Measurements from ENCODE around the gene CCR2. TPM values are rescaled to one million over a fixed set of nuclear protein-coding genes. Genes with fewer than 3 reads are reported as not detected.
"Not testable (repeated sequence)": the region's sequence is repeated elsewhere in the genome, so short reads cannot be mapped to it uniquely, and the experiment has no call there.

CCR2 gene
- 0.48 TPM for total RNA-seq

DNA sequence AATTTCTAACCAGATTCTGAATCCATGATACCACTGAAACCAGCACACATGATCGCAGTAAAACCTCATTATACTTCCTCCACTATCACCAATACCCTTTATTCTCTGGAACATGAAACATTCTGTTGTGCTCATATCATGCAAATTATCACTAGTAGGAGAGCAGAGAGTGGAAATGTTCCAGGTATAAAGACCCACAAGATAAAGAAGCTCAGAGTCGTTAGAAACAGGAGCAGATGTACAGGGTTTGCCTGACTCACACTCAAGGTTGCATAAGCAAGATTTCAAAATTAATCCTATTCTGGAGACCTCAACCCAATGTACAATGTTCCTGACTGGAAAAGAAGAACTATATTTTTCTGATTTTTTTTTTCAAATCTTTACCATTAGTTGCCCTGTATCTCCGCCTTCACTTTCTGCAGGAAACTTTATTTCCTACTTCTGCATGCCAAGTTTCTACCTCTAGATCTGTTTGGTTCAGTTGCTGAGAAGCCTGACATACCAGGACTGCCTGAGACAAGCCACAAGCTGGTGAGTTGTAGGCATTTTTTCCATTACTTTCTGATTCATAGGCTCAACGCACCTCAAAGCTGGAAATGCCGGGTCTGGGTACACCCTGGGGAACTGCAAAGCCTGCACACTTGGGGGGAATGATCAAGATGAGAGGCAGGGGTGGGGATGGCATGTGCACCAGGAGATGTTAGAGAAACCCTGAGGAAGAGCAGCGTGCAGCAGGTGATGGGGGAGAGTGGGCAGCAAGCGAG is at the start of gene CCR2:
CCR2 (plus strand) TSS at position 465 of the 764 bp plus-strand sequence. CDS start 3,417 bp downstream, outside the sequence.
- no peak for ATAC-seq

DNA sequence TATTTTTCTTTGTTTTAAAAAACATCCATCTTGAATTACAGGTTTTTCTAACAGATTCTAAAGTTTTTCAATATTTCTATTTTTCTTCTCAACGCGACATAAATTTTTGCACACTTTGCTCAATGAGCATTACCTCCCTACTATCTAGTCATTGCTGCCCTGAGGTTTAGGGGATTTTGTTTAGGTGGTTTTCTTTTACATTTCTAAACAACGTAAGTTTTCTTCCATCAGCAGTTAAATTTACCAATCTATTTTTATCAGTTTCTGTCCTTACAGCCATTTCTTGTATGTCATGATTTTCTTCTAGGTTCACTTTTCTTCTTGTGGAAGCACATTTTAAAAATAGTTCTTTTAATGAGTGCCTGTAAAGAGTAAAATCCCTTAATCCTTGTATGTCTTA is 49.2 kb upstream of the CCR2 start:
- ATAC-seq: no peak

DNA sequence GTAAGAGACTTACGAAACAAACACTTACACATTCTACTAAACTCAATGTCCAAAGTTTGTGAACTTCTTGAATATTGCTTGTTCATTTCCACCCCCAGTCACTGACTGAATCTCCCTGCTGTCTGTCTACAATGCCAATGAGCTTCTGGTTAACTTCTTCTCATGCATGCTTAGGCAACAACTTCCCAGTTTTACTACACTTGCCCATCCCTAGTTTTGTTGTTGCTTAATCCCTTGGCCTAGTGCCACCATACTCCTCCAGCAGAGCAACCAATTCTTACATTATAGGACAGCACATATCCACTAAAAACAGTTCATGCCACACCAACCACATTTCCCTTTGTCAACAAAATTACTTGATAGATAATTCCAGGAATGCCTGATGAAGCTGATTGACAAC is 40.9 kb upstream of the CCR2 start:
- peak; percentile 78 for ATAC-seq

DNA sequence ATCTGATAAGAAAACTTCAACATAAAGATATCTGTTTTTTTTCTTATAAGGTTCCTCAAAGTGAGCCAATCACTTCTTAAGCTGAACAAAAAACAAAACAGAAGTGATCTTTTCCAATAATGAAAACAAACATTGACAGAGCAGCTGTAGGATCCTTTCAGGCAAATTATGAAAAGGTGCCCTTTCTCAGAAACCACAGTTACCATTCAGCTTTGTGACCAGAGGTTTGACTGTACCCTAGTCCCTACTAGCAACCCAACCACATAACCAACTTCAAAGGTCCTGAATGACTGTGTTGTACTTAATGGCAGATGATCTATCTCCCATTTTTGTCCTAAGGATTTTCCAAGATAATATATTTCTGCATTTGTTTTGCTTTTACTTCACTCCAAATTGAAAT is 39.4 kb upstream of the CCR2 start:
- no peak for ATAC-seq

DNA sequence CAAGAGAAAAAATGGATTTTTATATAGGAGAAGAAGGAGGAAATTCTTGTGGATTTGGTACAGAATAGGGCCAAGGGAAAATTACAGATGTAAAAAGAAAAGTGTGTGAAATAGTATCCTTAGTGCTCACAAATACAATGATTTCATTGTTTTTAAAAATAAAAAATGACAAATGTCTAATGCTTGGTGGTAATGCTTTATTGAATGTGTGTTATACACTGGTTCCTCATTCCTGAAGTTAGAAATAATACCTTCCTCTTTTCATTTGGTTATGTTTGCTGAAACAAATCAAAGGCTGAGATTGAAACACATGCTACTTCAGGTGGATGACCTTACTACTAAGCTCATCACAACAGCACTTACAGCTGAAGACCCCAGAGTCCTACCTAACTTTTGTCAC is 37.7 kb upstream of the CCR2 start:
- no peak for ATAC-seq

DNA sequence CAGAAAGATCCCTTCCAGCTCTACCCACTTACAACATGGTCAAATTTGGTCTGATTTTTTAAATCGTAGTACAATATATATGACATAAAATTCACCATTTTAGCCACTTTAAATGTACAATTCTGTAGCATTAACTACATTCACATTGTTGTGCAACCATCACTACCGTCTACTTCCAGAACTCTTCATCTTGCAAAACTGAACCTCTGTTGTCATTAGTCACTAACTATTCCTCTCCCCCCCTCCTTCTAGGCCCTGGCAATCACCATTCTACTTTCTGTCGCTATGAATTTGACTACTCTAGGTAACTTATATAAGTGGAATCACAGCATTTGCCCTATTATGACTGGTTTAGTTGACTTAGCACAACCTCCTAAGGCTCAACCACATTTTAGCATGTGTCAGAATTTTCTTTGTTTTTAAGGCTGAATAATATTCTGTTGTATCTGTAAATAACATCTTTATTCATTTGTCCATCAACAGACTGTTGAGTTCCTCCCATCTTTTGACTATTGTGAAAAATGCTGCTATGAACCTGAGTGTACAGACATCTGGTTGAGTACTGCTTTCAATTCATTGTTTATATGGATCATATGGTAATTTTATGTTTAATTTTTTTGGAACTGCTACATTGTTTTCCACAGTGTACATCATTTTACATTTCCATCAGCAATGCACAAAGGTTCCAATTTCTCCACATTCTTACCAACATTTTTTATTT is 35.5 kb upstream of the CCR2 start:
- ATAC-seq: no peak

DNA sequence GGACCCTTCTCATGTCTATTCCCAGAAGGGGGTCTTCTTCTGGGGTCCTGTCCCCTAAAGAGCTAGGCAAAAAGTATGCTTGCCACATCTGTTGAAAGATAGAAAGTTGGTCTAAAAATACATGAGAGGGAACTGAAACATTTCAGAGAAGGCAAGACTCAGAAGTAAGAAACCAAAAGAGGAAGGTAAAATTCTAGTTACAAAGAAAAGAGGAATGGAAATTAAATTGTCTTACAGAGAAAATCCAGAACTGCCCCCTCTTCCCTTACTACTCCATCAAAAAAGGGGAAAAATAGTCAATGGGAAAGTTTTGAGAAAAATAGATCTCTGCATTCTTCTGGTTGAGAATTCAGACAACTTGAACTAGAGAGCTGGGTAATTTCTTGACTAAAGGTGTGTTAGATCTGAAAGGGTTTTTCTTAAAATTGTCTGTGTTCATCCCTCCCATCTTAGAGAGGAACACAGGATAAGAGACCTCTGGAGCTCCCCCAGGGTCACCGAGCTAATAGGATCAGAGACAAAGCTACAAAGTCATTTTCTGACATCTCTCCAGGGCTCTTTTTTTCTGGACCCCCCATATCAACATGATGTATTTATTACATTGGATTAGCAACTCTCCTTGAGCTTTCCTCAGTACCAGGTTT is 32.3 kb upstream of the CCR2 start:
- ATAC-seq: no peak

DNA sequence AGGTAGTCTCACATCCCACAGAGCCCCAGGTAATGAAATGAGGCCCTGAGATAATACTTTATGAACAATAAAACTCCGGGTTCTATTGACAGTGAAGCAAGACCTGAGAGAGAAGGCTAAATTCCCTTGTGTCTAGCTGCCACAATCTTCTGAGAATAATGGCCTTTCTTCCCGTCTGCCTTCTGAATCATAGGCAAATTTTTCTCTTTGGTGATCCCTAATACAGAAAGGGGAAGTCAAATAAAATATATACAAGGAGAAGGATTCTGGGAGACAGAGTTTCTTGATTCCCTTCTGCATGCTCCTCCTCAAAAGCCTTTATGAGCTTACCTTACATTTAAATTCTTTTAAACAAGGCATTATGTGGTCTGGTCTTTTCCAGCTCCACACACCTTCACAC is 29.9 kb upstream of the CCR2 start:
- no peak for ATAC-seq

DNA sequence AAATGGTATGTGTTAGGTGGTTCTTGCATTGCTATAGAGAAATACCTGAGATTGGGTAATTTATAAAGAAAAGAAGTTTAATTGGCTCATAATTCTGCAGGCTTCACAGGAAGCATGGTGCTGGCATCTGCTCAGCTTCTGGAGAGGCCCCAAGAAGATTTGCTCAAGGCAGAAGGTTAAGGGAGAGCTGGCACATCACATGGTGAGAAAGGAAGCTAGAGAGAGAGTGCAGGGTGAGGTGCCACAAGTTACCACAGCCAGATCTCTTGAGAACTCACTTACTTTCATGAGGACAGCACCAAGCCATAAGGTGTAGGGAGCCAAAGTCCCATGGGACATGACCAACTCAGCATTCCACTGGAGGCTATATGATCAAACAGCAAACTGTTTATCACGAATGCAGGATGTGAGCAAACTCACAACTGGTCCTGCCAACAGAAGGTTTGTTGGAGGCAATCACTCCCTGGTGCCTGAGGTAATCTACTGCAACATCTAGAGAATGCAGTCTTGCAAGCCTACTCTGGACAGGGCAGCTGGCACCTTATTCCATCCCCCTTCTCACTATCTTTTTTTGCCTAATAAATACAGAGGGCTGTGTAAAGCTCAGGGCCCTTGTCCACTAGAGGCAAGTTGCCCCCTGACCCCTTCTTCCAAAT is 28.1 kb upstream of the CCR2 start:
- ATAC-seq: no peak

DNA sequence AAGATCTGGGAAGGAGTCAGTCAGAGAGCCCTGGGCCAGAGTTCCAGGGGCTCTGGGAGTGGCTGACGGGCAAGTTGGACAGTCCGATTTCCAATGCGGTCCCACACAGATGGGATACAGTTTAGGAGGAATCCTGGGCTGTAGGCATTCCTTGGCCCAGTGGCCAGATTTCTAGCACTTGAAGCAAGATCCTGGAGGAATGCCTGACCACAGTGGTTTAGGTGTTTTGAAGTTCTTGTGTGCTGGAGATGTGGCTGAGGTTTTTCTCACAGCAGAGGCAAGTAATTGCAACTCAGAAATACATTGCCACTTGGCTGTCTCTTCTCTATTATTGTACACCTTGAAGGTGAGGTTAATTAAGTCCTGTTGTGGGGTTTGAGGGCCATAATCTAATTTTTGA is 23.2 kb upstream of the CCR2 start:
- ATAC-seq: not testable (repeated sequence)

DNA sequence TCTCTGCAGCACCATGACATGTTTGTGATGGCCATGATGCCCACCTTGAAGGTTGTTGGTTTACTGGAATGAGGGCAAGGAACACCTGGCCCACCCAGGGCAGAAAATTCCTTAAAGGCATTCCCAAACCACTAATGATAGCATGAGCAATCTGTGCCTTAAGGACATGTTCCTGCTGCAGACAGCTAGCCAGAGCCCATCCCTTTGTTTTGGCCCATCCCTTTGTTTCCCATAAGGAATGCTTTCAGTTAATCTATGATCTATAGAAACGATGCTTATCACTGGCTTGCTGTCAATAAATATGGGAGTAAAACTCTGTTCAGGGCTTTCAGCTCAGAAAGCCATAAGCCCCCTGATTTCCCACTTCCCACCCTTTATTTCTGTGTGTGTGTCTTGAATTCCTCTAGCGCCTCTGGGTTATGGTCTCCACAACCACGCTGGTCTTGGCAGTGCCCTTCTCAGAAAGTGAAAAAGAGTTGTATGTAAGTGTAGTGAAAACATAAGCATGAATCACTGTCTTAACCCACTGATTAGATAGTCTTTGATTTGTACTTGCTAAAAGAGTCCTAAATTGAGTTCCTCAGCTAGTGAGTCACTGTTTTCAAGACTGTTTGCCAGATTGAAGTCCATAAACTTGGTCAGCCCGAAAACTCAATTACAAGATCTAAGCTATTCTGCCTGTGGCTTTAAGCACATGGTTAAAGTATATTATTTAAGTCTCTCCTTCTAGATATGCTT is 19.0 kb upstream of the CCR2 start:
- no peak for ATAC-seq

DNA sequence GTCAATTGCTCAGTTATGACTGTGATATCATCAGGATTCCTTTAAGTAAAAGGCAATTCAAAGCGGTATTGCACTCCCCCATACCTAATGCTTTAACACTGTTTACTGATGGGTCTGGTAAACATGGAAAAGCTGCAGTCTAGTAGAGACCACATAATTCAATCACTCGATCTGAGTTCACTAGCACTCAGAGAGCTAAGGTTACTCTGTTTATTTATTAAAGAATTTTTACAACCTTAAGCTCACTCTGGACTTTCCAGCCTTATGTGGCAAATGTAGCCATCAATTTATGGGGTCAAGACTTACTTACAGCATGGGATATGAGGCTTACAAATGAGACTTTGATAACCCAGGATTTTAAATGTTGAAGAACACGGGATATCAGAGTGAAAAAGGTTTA is 18.4 kb upstream of the CCR2 start:
- ATAC-seq: no peak

DNA sequence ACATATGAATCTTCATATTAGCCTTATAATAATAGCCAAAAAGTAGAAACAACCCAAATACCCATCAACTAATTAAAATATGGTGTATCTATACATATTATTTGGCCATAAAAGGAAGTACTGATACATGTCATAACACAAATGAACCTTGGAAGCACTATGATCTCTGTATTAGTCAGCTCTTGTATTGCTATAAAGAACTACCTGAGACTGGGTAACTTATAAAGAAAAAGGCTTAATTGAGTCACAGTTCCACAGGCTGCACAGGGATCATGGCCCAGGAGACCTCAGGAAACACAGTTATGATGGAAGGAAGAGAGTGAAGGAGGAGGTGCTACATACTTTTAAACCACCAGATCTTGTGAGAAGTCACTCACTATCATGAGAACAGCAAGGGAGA is 16.0 kb upstream of the CCR2 start:
- ATAC-seq: peak; percentile 79

DNA sequence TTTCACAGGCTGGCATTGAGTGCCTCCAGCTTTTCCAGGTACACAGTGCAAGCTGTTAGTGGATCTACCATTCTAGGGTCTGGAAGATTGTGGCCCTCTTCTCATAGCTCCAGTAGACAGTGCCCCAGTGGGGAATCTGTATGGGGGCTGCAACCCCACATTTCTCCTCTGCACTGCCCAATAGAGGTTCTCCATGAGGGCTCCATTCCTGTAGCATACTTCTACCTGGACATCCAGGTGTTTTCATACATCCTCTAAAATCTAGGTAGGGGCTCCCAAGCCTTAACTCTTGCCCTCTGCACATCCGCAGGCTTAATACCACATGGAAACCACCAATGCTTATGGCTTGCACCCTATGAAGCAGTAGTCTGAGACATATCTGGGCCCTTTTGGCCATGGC is 15.1 kb upstream of the CCR2 start:
- no peak for ATAC-seq

DNA sequence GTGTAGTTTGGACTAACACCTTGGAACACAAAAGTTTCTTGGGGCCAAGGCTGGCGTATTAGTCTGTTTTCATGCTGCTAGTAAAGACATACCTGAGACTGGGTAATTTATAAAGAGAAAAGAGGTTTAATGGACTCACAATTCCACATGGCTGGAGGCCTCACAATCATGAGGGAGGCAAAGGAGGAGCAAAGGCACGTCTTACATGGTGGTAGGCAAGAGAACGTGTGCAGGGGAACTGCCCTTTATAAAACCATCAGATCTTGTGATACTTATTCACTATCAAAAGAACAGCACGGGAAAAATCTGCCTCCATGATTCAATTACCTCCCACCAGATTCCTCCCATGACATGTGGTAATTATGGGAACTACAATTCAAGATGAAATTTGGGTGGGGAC is 9.4 kb upstream of the CCR2 start:
- ATAC-seq: no peak

DNA sequence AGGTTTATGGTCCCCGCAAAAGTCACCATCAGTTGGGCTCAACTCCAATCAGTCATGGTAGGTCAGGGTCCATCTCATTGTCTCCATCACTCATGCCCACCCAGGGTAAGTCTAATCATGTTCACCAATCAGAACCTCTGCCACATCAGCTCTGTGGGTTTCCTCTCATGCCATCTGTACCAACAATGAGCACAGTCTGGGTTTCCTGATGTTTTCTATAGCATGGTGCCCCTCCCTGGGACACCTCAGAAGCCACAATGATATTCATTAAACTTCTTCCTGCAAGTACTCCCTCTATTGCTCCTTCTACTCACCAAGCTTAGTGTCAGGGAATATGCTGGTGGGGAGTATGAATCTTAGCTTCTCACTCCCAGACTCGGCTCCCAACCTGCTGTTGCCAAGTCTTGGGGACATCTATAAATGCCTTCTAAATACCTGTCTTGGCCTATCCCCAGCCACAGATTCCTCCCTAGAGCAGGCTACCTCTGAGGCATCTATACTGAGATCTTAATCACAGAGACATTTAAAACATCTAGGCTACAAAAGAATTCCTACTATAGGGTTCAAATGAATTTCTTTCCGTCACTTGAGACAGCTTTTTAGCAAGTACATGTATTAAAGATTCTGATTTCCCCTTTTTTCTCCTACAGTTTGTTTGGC is 5.0 kb upstream of the CCR2 start:
- no peak for ATAC-seq

DNA sequence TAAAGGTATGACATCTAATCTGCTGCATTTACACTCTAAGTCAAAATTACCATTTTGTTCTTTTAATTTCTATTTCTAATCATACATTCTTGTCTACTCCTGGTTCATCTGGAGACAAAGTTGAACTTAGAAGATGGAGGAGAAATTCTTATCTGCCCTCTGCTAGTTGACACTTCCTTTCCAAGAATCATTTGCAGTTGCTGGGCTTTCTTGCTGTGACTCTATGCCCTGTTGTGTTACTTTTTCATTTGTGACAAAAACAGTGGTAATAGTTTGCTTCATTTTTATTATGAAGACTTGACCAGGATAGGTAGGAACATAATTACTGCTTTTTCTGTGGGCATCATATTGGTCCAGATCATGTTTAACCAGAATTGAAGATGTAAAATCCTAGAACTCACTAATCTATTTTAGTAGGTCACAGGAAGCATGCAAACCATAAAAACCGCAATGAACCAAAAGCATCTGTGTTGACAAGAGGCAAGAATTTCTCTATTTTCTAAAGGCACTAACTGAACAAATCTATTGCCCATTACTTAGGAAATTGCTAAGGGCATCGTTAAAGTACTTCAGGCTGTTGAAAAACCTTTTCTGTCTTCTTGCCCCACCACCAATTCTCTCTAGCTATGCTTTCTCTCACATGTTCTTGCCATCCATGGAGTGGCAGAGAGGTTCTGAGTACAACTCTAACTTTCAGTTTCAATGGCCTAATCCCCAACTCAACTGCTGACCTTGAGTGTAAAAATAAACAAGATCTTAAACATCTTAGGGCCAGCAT is 4.2 kb upstream of the CCR2 start:
- ATAC-seq: no peak

DNA sequence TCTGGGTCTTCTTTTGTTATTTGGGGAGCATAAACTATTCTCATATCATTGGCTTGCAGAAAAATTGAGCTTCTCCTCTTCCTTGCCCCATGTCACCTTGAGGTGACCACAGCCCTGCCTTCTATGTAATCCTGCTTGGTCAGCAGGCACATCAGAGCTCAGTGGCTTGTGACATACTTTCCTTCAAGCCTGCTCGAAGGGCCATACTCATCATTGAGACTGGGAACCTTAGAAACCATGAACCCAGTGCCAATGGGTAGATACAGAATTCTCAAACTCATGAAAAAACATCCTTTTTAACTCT is 3.7 kb upstream of the CCR2 start:
- ATAC-seq: no peak

DNA sequence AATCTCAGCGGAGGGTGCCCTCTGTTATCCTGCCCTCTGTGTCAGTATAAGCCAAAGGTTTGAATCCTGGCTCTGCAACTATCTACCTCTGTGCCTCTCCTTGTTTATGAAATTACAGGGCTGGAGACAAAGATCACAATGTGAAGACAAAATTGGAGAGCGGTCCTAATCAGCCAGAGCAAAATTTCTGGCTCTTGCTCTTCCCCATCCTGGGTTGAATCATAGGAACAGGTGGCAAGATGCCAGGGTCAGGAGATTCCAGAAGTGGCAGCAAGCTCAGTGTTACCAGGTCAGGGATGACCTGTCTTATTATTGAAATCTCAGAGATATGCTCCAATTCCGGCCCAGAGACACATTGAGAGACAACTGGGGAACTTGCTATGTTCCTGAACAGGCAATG is 2.3 kb upstream of the CCR2 start:
- no peak for ATAC-seq

DNA sequence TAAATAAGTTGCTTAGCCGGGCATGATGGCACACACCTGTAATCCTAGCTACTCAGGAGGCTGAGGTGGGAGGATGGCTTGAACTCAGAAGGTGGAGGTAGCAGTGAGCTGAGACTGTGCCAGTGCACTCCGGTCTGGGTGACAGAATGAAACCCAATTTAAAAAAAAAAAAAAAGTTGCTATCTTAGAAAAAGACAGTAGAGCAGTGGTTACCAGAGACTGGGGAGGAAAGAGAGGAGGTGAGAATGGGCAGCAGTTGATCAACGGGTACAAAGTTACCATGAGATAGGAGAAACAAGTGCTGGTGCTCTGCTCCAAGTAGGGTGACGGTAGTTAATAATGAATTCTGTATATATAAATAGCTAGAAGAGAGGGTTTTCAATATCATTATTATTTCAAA is 821 bp upstream of the CCR2 start:
- no peak for ATAC-seq

DNA sequence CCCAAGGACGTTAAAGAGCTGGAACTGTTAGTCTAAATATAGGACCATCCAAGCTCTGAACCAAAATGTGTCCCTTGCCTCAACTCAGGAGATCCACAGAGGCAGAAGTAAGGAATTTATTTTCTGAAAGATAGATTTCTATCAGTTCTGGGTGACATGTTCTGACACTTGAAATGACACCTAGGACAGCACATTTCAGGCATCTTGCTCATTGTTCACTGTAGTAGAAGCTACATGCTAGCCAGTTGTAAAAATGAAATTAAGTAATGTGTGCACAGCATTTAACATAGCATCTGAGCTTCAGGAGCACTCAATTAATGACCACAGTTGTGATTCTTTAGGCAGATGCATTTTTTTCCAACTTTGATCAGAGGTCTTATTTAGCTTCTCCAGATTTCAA is 567 bp downstream of the CCR2 start:
- ATAC-seq: no peak

DNA sequence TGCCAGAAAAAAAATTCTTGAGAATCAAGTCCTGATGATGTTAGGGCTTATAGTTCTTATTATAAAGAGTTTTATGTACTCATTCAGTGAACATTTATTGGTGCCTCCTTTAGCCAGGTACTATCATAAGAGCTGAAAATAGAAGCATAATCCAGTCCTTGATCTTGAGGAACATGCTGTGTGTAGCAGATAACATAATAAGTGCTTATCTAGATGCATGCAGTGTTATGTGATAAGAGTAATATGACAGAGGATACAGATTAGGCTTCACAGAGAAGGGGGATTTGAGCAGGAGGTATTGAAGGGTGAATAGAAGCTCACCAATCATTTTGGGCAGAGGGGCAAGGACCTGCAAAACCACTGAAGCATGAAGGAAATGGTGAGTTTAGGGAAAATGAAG is 1.1 kb downstream of the CCR2 start:
- no peak for ATAC-seq
